ENCODE measurements around the gene SPRYD3.
A peak's percentile ranks its signal among the peaks of the same experiment; 100 is the strongest.

- TF ChIP-seq, protein P1, sequence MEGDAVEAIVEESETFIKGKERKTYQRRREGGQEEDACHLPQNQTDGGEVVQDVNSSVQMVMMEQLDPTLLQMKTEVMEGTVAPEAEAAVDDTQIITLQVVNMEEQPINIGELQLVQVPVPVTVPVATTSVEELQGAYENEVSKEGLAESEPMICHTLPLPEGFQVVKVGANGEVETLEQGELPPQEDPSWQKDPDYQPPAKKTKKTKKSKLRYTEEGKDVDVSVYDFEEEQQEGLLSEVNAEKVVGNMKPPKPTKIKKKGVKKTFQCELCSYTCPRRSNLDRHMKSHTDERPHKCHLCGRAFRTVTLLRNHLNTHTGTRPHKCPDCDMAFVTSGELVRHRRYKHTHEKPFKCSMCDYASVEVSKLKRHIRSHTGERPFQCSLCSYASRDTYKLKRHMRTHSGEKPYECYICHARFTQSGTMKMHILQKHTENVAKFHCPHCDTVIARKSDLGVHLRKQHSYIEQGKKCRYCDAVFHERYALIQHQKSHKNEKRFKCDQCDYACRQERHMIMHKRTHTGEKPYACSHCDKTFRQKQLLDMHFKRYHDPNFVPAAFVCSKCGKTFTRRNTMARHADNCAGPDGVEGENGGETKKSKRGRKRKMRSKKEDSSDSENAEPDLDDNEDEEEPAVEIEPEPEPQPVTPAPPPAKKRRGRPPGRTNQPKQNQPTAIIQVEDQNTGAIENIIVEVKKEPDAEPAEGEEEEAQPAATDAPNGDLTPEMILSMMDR (IDR thresholded peaks at IDR 0.05): peak; percentile 46 to 74 (median 60)
- TF ChIP-seq POLR2A (IDR thresholded peaks at IDR 0.05): no peak
Observed at GRCh38 chr12:53053218-53054111, 25.7 kb downstream of the SPRYD3 start.

Data from heart left ventricle (tissue), 13 donors.